Breast epithelium (tissue), 3 donors: ENCODE measurements around the gene NRXN3.

Experiments
- CTCF ChIP-seq, 3 donors: fragments of 450-650 bp; IDR thresholded peaks; one replicate each; pipeline ENCODE4 v1.5.1; 2016 to 2017; ENCODE audit warnings: antibody characterized with exemption in 3 of 3, mild to moderate bottlenecking in 3 of 3, moderate library complexity in 3 of 3
- POLR2A ChIP-seq: fragments of 450-650 bp; IDR thresholded peaks from one replicate; pipeline ENCODE4 v1.6.1; 2016; ENCODE audit warnings: antibody characterized with exemption, mild to moderate bottlenecking, moderate library complexity

GRCh38 chr14:79670811-79671210 lies 1500.6 kb downstream of the NRXN3 start:
- TF ChIP-seq CTCF (IDR thresholded peaks at IDR 0.05) (no peak), POLR2A (no peak)
